Daoy (cell line): ENCODE measurements around the gene ATF7. TPM values are rescaled to one million over a fixed set of nuclear protein-coding genes. Genes with fewer than 3 reads are reported as not detected.
"Not testable (repeated sequence)": the region's sequence is repeated elsewhere in the genome, so short reads cannot be mapped to it uniquely, and the experiment has no call there.

ENCODE experiments used
- DNase-seq: peaks from one replicate; pipeline ENCODE4 v3.0.0-alpha.2; 2015; ENCODE audit warnings: low read depth
- total RNA-seq: library from RNA; depleted of rRNA; stranded (reverse); fragments of >200 nt; shearing (Covaris generic); gene quantifications from 2 replicates; pipeline ENCODE4 v1.2.3, GENCODE V29; 2014; rRNA removed

The ATF7 gene
- 4.1 and 7.7 TPM in 2 replicates for total RNA-seq

DNA sequence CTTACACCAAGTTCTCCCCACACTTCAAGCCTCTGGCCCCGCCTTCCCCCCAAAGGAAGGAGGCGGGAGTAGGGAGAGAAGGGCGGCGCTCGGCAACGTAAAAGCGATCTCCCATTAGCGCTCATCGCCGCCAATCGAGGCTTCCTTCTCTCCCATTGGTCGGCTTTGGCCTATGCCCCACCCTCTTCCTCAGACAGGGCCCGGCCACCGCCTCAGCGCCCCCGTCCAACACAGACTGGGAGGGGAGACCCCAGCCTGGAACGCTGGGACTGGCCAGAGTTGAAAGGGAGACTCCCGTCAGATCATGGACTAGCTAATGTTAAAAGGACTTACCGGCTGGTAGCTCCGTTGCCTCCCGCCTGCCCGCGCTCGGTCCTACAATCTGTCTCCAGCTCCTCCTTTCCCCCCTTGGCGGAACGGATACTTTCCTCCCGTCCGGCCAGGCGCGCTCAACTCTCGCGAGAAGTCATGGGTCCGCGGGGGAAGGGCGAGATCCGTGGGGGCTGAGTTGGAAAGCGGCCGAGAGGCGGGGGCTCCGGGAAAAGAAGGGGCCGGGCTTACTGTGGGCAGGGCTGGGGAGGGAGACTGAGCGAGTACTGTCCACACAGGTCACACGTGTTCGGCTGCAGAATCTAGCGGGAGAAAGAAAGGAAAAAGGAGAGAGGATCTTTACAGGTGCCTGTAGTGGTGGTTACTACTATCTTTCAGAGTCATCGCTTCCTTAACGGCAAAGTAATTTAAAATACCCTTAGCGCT is at the start of gene ATF7:
Gene ATF7 (minus strand): TSS at position 437 of the 756 bp plus-strand sequence. CDS start 25,382 bp downstream, outside the sequence.
- DNase-seq: peak; percentile 98

DNA sequence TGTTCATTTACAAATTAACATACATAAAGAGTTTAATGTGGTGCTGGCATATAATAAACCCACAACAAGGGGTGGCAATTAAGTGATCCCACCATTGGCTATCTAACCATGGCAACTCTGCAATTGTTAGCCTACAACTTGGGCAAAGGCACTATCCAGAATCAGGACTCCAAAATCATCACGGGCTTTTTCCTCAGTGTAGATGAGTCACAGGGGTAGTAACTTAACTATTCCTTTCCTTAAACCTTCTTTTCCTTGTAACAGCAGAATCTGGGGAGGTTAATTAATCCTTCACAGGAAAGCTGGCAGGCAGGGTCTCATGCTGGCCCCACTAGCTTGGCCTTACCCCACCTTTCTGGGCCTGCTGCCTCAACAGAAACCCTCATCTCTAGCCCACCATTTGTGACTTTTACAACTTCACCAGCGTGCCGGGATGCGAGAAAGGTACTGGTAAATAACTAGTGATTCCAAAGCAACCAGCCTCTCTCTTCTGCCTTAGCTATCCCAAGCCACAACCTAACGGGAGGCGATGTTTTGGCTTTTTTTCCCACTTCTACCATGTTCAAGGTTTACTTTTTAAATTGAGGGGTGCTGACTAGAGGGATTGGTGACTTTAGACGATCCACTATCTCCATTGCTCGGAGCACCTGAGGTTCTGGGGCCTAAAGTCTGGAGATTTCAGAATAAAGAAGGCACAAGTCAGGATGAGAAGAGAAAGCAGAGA is 49.0 kb upstream of the ATF7 start:
- no peak for DNase-seq

DNA sequence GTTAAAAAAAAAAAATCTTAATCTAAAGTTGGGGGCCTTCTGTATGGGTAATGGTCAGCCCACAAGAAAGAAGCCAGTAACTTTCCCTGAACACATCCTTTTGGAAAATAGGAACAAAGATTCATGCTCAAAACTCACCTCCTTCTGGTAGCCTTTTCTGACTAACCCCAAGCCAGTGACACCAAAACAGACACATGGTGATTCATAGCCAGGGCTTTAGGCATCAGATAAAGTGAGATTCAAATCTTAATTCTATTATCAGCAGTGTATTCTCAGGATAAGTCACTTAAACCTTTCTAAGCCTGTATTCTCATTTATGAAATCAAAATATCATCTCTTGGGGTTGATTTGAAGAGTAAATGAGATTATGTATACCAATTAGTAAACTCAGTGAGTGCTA is 44.8 kb upstream of the ATF7 start:
- DNase-seq: no peak

DNA sequence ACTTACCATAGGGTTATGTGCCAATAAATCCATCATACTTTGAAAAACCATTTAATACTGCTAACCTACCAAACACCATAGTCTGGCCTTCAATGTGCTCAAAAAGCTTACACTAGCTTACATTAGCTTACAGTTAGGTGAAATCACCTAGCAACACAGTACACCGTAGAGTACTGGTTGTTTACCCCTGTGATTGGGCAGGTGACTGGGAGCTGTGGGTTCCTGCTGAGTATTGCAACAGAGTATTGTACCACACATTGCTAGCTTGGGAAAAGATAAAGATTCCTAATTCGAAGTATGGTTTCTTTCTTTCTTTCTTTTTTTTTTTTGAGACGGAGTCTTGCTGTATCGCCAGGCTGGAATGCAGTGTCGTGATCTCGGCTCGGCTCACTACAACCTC is 44.1 kb upstream of the ATF7 start:
- DNase-seq: no peak

DNA sequence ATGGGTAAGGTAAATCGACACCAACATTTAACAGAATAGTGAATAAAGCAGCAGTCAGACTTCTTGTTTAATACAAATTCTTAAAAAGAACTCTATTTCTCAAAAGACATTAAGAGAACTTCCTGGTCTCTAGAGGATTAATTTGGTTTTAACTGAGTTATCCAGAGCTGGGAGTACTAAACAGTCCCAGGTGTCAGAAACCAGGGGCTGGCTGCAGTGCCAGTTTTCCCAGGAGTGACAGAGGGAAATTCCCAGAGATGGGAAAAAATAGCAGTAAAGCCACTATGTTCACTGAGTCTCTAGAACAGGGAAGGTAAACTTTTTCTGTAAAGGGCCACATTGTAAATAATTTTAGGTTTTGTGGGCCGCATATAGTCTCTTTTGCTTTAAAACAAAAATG is 40.9 kb upstream of the ATF7 start:
- no peak for DNase-seq

DNA sequence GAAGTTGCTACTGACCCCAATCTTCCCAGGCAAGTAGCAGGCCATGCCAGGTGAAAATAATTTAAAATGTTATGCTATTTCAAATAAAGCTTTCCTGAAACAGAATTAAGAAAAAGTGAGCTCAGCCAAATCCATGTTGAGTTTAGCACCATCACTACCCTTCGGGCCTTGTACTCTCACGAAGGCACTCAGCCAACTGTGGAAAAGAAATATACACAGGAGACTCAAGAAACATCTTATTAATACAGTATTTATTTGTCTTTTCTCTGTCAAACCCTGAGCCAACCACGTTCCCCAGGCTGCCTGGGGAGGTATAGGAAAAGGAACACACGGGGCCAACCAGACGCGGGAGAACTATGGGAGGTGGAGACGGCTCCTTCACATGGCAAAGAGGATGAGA is 38.8 kb upstream of the ATF7 start:
- no peak for DNase-seq

DNA sequence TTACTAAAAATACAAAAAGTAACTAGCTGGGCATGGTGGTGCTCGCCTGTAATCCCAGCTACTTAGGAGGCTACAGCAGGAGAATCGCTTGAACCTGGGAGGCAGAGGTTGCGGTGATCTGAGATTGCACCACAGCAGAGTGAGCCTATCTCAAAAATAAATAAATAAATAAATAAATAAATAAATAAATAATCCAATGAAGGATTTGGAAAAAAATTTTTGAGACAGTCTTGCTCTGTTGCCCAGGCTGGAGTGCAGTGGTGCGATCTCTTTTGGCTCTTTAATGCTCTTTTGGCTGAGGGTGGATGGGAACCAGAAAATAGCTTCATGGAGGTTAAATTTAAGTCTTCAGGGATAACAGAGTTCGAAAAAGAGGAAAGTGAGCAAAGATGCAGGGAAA is 38.0 kb upstream of the ATF7 start:
- no peak for DNase-seq

DNA sequence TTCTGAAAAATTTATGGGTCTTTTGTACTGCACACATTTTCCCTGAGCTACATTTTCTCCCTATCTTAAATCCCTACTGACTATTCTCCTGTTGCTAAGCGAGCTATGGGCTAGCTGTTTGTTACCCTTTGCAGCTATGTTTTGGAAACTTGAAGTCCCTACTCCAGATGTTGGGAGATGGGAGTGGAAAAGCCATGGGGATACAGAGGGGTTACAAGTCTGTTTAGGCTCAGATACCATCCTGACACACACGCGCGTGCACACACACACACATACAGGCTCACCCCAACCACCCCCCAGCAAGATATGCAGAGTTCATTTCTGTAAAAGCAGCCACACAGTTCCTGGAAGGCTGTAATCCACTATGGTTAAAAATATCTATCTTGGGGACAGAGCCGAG is 33.9 kb upstream of the ATF7 start:
- DNase-seq: no peak

DNA sequence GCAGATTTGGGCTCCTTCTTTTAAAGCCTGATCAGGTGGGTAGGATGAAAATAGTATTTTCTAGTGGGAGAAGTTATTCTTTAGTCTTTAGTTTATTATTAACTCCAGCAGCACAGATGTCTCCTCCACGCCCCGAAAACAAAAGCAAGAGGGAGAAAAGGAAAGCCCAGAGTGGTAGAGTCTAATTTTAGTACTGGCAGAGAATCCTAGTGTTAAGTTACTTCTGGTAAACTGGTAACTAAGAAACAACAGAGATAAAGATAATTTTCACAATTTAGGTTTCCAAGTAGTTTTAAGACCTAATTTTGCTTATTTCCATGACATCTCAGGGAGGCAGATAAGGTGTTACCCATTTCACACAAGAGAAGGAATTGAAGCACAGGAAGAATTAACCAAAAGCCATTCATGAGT is 33.4 kb upstream of the ATF7 start:
- DNase-seq: no peak

DNA sequence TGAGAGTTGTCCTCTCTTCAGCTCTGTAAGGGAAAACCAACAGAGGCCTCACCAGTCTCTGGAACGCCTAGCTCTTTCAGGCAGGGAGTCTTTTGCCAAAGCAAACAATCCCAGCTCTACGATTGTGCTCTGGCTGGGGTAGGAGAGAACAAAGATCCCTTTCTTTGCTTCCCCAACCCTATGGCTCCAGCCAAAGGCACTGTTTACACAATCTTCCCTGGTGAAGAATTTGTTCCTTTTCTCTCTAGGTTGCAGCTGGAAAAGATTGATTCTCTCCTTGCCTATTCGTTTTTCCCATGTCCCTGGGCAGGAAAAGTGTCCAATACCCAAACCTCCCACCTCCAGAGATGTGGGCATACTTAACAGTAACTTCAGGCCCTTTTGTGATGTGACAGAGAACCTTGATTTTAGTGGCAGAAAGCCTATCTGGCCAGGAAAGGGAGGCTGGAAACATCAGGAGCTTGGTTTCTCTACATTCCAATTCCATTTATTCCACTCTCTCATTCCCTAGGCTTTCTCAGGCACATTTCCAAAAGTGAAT is 32.9 kb upstream of the ATF7 start:
- peak; percentile 83 for DNase-seq

DNA sequence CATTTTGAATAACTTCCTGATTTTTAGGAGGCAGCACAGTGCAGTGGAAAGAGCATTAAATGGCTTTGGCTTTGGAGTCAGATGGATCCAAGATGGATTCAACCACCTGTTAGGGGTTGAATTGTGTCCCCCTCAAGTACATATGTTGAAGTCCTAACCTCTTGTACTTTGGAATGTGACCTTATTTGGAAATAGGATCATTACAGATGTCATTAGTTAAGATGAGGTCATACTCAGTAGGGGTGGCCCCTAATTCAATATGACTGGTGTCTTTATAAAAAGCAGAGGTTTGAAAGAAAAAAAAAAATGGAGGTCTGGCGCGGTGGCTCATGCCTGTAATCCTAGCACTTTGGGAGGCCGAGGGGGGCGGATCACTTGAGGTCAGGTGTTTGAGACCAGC is 30.9 kb upstream of the ATF7 start:
- no peak for DNase-seq

DNA sequence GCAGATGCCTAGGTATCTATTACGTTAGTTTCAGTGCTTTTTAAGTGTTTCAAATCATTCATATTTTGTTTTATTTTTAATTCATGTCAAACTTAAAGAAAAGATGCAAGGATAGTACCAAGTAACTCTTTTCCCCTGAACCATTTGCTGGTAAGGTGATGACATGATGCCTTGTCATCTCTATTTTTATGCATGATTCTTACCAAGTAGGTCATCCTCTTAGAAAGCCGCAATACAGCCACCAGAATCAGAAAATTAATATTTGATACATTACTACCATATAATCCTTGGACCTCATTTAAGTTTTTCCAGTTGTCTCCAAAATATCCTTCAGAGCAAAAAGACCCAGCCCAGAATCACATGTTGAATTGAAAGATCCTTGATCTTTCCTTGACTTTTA is 27.4 kb upstream of the ATF7 start:
- no peak for DNase-seq

DNA sequence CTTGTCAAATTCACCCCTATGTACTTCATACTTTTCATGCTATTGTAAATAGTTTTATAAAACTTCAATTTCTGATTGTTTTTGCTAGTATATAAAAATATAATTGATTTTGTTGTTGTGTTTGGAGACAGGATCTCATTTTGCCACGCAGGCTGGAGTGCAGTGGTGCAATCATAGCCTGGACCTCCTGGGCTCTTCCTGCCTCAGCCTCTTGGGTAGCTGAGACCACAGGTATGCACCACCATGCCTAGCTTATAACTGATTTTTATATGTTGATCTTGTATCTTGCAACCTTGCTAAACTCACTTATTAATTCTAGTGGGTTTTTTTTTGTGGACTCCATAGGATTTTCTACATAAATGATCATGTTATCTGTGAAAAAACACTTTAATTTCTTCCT is 26.2 kb upstream of the ATF7 start:
- peak; percentile 60 for DNase-seq

DNA sequence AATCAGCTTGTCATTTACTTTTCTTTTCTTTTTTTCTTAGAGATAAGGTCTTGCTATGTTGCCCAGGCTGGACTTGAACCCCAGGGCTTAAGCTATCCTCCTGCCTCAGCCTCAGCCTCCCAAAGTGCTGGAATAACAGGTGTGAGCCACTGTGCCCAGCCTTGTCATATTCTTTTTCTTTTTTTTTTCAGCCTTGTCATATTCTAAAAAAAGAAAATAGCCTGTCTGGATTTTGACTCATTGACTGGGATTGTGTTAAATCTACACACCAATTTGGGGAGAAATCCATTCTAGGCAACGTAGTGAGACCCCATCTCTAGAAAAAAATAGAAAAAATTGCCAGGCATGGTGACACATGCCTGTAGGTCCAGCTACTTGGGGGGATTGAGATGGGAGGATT is 25.6 kb upstream of the ATF7 start:
- no peak for DNase-seq

DNA sequence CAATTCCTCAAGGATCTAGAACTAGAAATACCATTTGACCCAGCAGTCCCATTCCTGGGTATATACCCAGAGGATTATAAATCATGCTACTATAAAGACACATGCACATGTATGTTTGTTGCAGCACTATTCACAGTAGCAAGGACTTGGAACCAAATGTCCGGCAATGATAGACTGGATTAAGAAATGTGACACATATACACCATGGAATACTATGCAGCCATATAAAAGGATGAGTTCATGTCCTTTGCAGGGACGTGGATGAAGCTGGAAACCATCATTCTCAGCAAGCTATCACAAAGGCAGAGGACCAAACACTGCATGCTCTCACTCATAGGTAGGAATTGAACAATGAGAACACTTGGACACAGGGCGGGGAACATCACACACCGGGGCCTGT is 20.1 kb upstream of the ATF7 start:
- DNase-seq: not testable (repeated sequence)

DNA sequence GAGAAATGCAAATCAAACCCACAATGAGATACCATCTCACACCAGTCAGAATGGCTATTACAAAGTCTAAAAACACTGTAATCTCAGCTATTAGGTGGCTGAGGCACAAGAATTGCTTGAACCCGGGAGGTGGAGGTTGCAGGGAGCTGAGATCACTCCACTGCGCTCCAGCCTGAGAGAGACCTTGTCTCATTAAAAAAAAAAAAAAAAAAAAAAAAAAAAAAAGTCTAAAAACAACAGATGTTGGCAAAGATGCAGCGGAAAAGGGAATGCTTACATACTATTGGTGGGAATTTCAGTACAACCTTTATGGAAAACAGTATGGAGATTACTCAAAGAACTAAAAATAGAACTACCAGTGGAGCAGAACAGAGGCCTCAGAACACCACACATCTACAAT is 19.0 kb upstream of the ATF7 start:
- DNase-seq: no peak

DNA sequence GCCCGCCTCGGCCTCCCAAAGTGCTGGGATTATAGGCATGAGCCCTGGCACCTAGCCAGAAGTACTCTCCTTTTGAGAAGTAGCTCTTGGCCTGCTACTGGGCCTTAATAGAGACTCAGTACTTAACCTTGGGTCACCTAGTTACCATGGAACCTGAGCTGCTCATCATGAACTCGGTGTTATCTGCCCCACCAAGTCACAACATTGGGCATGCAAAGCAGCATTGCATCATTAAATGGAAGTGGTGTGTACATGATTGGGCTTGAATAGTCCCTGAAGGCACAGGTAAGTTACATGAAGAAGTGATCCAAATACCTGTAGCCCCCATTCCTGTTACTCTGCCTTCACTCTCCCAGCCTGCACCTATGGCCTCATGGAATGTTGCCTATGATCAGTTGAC is 18.0 kb upstream of the ATF7 start:
- no peak for DNase-seq

DNA sequence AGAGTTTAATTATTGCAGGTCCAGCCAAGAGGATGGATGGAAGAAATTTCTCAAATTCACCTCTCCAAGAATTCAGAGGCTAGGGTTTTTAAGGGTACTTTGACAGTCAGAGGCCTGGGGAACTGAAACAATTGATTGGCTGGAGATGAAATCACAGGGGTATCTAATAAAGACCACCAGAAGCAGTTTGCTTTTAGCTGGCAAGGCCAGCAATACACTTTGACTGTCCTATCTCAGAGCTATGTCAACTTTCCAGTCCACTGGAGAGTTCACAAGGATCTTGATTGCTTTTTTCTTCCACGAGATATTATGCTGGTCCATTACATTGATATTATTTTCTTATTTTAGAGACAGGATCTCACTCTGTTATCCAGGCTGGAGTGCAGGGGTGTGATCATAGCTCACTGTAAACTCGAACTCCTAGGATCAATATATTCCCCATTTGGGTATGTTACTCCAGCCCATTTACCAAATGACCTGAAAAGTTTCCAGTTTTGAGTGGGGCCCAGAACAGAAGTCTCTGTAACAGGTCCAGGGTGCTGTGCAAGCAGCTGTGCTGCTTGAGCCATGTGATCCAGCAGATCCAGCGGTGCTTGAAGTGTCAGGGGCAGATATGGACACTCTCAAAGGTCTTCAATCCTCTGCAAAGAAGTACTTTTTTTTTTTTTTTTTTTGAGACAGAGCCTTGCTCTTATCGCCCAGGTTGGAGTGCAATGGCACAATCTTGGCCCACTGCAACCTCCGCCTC is 17.2 kb upstream of the ATF7 start:
- no peak for DNase-seq

DNA sequence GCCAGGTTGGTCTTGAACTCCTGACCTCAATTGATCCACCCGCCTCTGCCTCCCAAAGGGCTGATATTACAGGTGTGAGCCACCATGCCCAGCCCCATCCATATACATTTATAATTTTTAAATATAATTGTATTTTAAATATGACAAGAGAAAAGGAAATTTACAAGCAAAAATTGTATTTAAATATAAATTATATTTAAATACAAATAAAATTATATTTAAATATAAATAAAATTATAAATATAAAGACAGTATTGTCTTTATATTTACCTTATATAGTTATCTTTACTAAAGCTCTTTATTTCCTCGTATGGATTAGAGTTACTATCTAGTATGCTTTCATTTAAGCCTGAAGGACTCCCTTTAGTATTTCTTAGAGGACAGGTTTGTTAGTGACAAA is 11.9 kb upstream of the ATF7 start:
- DNase-seq: no peak

DNA sequence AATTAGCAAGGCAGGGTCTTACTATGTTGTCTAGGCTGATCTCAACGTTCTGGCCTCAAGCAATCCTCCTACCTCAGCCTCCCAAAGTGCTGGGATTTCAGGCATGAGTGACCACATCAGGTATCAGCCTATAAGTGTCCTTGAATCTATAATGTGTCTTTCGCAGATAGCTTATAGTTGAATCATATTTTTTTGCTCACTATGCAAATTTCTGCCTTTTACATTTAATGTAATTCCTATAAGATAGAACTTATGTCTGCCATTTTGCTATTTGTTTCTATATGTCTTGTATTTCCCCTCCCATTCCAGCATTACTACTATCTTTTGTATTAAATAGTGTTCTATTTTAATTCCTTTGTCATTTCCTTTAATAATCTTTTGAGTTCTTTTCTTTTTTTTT is 10.5 kb upstream of the ATF7 start:
- DNase-seq: no peak

DNA sequence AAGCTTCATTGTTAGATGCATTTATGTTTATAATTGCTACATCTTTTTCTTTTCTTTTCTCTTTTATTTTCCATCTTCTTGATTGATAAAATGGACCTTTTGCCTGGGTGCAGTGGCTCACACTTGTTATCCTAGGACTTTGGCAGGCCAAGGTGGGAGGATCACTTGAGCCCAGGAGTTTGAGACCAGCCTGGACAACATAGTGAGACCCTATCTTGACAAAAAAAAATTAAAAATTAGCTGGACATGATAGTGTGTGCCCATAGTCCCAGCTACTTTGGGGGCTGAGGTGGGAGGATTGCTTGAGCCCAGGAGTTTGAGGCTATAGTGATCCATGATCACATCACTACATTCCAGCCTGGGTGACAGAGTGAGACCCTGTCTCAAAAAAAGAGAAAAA is 9.5 kb upstream of the ATF7 start:
- DNase-seq: not testable (repeated sequence)

DNA sequence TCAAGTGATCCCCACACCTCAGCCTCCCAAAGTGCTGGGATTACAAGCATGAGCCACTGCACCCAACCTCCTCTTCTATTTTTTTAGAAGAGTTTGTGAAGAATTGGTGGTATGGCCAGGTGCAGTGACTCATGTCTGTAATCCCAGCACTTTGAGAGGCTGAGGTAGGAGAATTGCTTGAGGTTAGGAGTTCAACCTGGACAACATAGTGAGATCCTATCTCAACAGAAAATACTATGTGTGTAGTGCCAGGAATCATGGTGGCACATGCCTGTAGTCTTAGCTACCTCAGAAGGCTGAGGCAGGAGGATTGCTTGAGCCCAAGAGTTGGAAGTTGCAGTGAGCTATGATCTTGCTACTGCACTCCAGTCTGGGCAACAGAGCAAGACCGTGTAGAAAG is 5.5 kb upstream of the ATF7 start:
- DNase-seq: no peak

DNA sequence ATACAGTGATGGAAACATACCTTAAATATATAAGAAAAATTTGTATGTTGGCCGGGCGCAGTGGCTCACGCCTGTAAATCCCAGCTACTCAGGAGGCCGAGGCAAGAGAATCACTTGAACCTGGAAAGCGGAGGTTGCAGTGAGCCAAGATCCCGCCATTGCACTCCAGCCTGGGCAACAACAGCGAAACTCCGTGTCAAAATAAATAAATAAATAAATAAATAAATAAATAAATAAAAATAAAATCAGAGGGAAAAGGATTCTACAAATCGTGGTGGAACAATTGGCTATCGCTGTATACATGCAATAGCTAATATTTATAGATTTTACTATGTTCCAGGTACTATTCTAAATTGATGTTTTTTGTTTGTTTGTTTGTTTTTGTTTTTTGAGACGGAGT is 1.7 kb upstream of the ATF7 start:
- DNase-seq: no peak
